ENCODE results near the gene MCF2. TPM values are rescaled to one million over a fixed set of nuclear protein-coding genes. Genes with fewer than 3 reads are reported as not detected.
"Not testable (repeated sequence)": the region's sequence is repeated elsewhere in the genome, so short reads cannot be mapped to it uniquely, and the experiment has no call there.

MCF2 gene
- total RNA-seq, 1 experiment from 2014 or later: not detected

DNA sequence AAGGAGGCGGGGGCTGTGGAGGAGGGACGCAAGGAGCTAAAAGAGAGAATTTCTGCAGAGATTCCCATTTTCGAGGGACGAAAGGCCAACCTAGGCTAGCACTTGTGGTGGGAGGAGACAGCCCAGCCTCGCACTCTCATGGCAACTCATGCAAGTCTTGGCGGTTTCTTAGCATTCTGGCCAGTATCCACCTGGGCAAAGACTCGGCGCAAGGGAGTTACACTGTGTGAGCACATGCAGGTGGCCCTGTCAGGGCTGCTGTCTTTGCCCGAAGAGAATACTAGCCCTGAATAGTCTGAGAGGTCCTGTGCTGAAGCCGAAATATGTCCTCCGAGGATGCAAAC lies 15.5 kb downstream of the MCF2 start:
- Histone ChIP-seq H3K36me3 (ENCODE audit: low read depth) (no peaks in the 10 kb centered on the region), H3K4me3 (no peak overlapping the region), H3K79me2 (ENCODE audit: low read depth) (no peaks in the 10 kb centered on the region), H3K4me2 (no peak overlapping the region), H3K9me3 (ENCODE audit: insufficient read depth, low read depth) (no peaks in the 10 kb centered on the region), H3K4me1 (replicated peaks; ENCODE audit: insufficient read depth) (no peaks in the 10 kb centered on the region), H3F3A (ENCODE audit: insufficient read depth, low read depth) (no peaks in the 10 kb centered on the region), H3K27ac (no peak overlapping the region), H3K27me3 (ENCODE audit: insufficient read depth, low read depth) (peaks cover 11% of the 10 kb centered on the region; the same call in 1 of the 2 replicates), H3K9me2 (ENCODE audit: insufficient read depth) (no peaks in the 10 kb centered on the region), H4K20me1 (ENCODE audit: insufficient read depth) (no peaks in the 10 kb centered on the region), H2AFZ (no peak overlapping the region)
- no peak for DNase-seq
- TF ChIP-seq EZH2 (IDR thresholded peaks at IDR 0.05; ENCODE audit: low read depth): no peak
- TF ChIP-seq, protein P1, sequence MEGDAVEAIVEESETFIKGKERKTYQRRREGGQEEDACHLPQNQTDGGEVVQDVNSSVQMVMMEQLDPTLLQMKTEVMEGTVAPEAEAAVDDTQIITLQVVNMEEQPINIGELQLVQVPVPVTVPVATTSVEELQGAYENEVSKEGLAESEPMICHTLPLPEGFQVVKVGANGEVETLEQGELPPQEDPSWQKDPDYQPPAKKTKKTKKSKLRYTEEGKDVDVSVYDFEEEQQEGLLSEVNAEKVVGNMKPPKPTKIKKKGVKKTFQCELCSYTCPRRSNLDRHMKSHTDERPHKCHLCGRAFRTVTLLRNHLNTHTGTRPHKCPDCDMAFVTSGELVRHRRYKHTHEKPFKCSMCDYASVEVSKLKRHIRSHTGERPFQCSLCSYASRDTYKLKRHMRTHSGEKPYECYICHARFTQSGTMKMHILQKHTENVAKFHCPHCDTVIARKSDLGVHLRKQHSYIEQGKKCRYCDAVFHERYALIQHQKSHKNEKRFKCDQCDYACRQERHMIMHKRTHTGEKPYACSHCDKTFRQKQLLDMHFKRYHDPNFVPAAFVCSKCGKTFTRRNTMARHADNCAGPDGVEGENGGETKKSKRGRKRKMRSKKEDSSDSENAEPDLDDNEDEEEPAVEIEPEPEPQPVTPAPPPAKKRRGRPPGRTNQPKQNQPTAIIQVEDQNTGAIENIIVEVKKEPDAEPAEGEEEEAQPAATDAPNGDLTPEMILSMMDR (conservative IDR thresholded peaks at IDR 0.05): no peak
- CTCF ChIA-PET: interaction anchor here (0.6 kb wide), 1 partner anchor 183 kb away, joined by 4 read pairs; no protein-coding TSS in a partner anchor
- POLR2A ChIA-PET (ENCODE audit: unreplicated experiment): no interaction called here
- intact Hi-C loops (cut with micrococcal nuclease; ENCODE audit: unreplicated experiment): no loop called here
- no TSS peak for BruUV-seq (replicated peaks)

DNA sequence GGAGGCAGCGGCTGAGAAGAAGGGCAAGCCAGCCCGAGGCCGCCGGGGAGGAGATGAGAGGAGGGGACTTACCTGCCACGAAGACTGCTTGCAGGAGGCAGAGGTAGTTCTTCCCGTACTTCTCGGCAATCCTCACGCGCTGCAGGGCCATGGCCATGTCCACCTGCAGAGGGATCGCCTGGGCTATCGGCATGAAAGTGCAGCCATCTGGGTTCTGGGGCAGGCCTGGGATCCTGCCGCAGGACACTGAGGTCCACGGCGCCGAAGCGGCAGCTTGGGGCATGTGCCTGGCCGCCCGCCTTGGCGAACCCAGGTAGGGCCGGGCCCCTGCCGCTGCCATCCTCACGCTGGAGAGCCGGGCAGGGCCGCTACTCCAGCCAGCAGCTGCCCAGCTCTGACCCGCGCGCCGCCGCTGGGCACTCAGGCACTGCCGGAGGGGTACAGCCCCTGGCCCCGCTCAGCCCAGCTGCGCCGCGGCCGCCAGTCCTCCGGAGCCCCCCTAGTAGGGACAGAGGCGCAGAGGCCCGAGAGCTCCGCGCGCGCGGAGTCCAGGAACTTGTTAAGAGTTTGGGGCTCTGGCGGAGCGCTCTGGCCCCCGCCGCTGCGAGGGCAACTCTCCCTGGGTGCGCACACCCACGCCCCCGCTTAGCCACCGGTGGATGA lies 16.0 kb downstream of the MCF2 start:
- CTCF ChIA-PET: interaction anchor here (0.6 kb wide), 1 partner anchor 183 kb away, joined by 4 read pairs; no protein-coding TSS in a partner anchor
- H3K9me3 ChIP-seq (ENCODE audit: insufficient read depth, low read depth): no peaks in the 10 kb centered on the region
- H3K9me2 ChIP-seq (ENCODE audit: insufficient read depth): no peaks in the 10 kb centered on the region
- no TSS peak for BruUV-seq (replicated peaks)
- H3K27ac ChIP-seq: no peak overlapping the region
- intact Hi-C loops (cut with micrococcal nuclease; ENCODE audit: unreplicated experiment): no loop called here
- H3K4me2 ChIP-seq: no peak overlapping the region
- no peak overlapping the region for H3K4me3 ChIP-seq
- no peaks in the 10 kb centered on the region for H3K36me3 ChIP-seq (ENCODE audit: low read depth)
- no peak for DNase-seq
- H3K4me1 ChIP-seq (replicated peaks; ENCODE audit: insufficient read depth): no peaks in the 10 kb centered on the region
- H3F3A ChIP-seq (ENCODE audit: insufficient read depth, low read depth): no peaks in the 10 kb centered on the region
- no peaks in the 10 kb centered on the region for H4K20me1 ChIP-seq (ENCODE audit: insufficient read depth)
- H3K27me3 ChIP-seq (ENCODE audit: insufficient read depth, low read depth): peaks cover 11% of the 10 kb centered on the region; the same call in 1 of the 2 replicates
- no peaks in the 10 kb centered on the region for H3K79me2 ChIP-seq (ENCODE audit: low read depth)
- POLR2A ChIA-PET (ENCODE audit: unreplicated experiment): no interaction called here
- TF ChIP-seq EZH2 (IDR thresholded peaks at IDR 0.05; ENCODE audit: low read depth): no peak
- TF ChIP-seq, protein P1 (conservative IDR thresholded peaks at IDR 0.05): no peak
- H2AFZ ChIP-seq: no peak overlapping the region

DNA sequence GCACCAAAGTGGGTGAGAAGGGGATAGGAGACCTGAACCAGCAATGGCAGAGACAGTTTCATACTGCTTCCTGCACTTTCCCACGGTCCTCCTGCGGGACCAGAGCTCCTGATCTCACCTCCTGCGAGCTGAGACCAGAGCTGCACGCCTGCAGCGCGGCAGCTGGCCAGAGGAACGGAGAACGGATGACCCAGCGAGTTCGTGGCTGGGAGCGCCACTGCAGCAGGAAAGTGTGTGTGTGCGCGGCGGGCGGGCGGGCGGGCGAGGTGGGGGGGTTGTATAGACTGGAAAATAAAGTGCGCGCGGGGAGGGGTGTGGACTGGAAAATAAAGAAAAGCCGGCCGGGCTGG lies 16.5 kb downstream of the MCF2 start:
- intact Hi-C loops (cut with micrococcal nuclease; ENCODE audit: unreplicated experiment): no loop called here
- Histone ChIP-seq H3K4me3 (no peak overlapping the region), H3F3A (ENCODE audit: insufficient read depth, low read depth) (no peaks in the 10 kb centered on the region), H3K4me1 (replicated peaks; ENCODE audit: insufficient read depth) (no peaks in the 10 kb centered on the region), H3K36me3 (ENCODE audit: low read depth) (no peaks in the 10 kb centered on the region), H3K9me2 (ENCODE audit: insufficient read depth) (no peaks in the 10 kb centered on the region), H3K4me2 (no peak overlapping the region), H3K79me2 (ENCODE audit: low read depth) (no peaks in the 10 kb centered on the region), H4K20me1 (ENCODE audit: insufficient read depth) (no peaks in the 10 kb centered on the region), H2AFZ (no peak overlapping the region), H3K27me3 (ENCODE audit: insufficient read depth, low read depth) (peaks cover 11% of the 10 kb centered on the region; the same call in 1 of the 2 replicates), H3K9me3 (ENCODE audit: insufficient read depth, low read depth) (no peaks in the 10 kb centered on the region), H3K27ac (no peak overlapping the region)
- ChIA-PET POLR2A (ENCODE audit: unreplicated experiment) (no interaction called here), CTCF (no interaction called here)
- TF ChIP-seq EZH2 (IDR thresholded peaks at IDR 0.05; ENCODE audit: low read depth): no peak
- no peak for DNase-seq
- BruUV-seq (replicated peaks): no TSS peak

DNA sequence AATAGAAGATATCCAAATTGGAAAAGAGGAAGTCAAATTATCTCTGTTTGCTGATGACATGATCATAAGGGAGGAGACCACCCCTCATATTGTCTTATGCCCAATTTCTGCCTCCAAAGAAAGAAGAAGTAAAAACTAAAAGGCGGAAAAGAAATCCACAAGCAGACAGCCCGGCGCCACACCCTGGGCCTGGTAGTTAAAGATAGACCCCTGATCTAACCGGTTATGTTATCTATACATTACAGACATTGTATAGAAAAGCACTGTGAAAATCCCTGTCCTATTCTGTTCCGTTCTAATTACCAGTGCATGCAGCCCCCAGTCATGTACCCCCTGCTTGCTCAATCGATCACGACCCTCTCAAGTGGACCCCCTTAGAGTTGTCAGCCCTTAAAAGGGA lies 22.8 kb downstream of the MCF2 start:
- H3K9me2 ChIP-seq (ENCODE audit: insufficient read depth); H3F3A ChIP-seq (ENCODE audit: insufficient read depth, low read depth); H3K4me2 ChIP-seq; intact Hi-C loops (cut with micrococcal nuclease; ENCODE audit: unreplicated experiment); H3K79me2 ChIP-seq (ENCODE audit: low read depth); H3K4me3 ChIP-seq; CTCF ChIA-PET; H3K27me3 ChIP-seq (ENCODE audit: insufficient read depth, low read depth); H3K36me3 ChIP-seq (ENCODE audit: low read depth); BruUV-seq (replicated peaks); H4K20me1 ChIP-seq (ENCODE audit: insufficient read depth); H2AFZ ChIP-seq; H3K9me3 ChIP-seq (ENCODE audit: insufficient read depth, low read depth); DNase-seq; H3K27ac ChIP-seq; H3K4me1 ChIP-seq (replicated peaks; ENCODE audit: insufficient read depth); POLR2A ChIA-PET (ENCODE audit: unreplicated experiment): not testable (repeated sequence)
